HG03064 (cell line): ENCODE measurements around the gene ARMC12.

Experiments used
- ATAC-seq: cut with Tn5 transposase; IDR thresholded peaks from one replicate; pipeline ENCODE4 v1.9.1; 2021; ENCODE audit warnings: low read depth; ENCODE audit not compliant: unreplicated experiment

Gene ARMC12

DNA sequence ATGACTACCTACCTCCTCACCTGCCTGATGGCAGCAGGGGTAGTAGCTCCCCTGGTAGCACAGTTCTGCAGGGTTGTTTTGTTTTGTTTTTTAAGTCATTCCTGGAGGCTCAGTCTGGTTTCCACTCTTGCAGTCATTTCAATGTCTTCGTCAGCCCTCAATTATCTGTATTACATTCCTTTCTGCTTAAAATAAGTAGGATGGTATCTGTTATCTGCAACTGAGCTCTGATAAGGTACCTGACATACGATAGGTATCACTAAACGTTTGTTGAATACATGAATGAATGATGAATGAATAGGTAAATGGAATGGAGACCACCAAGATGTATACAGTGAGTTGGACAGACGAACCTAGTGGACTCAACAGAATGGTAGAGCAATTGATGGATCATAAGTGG is 32.4 kb downstream of the ARMC12 start:
- ATAC-seq = no peak

DNA sequence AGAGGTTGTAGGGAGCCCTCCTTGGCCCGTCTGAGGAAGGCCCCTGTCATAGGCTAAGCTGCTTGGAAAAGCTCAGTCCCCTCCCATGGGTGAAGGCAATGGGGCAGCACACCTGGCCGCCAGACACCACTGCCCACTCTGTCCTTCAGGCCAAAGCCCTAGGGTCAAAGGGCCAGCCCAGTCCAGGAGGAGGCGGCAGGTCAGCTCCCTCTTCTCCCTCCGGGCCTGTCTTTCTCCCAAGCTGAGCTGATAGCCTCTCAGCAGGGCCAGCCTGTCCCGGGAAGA is 34.5 kb downstream of the ARMC12 start:
- no peak for ATAC-seq

DNA sequence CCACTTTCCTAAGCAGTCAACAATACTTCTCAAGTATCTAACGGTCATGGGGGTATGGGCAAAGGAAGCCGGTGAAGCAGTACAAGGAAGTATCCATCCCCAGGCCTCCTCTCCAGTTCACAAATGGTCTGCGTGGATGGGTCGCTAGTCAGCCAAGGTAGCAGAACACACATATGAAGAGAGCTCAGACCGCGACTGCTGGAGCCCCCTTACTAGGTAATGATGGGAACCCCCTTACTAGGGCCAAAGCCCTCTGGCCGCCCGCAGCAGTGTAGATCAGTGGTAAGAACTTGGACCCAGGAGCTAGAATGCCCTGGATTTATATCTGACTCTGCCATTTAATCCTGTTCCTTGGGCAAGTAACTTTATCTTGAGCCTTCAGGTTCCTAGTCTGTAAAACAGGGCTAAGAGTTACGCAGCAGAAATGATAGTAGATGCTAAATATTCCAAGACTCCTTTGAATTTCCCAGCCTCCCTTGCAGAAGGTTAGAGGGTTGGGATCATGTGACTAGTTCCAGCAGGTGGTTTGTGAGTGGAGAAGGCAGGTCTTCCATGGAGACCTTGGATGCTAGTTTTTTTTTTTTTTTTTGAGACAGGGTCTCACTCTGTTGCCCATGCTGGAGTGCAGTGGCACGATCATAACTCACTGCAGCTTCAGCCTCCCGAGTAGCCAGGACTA is 37.4 kb downstream of the ARMC12 start:
- no peak for ATAC-seq

DNA sequence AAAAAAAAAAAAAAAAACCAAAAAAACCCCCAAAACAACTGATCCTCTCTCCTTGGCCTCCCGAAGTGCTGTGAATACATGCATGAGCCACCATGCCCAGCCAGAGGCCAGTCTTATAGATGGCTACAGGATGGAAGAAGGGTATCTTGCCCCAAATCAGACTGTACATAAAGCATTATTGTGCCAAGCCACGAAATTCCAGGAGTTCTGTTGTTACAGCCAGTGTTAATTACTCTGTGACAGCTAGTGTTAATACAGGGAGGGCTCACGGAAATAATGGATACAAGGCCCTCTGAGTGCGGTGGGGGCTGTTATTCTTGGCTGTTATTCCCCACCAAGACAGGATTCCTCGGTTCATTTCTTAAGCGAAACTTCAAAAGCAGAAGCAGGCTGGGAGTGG is 38.2 kb downstream of the ARMC12 start:
- no peak for ATAC-seq

DNA sequence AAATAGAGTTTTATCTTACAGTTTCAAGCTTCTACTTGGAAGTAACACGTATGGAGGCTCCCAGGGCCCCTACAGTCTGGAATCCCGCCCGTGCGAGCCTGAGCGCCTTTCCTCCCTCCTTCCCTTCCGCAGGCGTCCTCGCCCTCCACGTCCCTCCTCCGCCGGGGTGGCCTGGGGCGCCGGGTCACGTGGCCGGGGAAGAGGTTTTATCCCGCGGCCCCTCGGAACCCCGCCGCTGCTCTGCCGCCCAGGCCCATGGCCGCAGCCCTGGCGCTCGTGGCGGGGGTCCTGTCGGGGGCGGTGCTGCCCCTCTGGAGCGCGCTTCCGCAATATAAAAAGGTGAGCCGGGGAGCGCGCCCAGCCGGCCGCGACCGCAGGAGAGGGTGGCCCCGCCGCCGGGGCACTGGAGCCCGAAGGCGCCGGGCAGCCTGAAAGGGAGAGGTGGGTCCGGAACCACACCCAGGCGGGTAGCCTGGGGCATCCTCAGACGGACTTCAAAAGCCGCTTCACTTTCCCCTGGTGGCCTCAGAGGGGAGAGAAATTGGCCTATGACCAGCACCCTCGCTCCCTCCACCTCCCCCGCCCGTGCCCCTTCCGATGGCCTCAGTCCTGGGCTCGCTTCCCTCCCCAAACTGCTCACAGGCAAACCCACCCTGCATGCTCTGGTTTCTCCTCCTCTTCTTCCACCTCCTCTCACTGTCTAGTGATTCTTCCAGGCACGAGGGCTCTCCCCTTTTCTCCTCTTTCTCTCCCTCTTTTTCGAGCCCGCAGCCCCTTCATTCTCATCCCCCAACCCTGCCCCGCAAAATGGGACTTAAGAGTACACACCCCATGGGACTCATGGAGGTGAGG is 39.8 kb downstream of the ARMC12 start, which contains the start of gene CLPSL2:
Gene CLPSL2, plus strand, starts transcription at position 235 of the 852 bp plus-strand sequence. Its CDS starts 21 bp downstream, at position 256.
- ATAC-seq = no peak

DNA sequence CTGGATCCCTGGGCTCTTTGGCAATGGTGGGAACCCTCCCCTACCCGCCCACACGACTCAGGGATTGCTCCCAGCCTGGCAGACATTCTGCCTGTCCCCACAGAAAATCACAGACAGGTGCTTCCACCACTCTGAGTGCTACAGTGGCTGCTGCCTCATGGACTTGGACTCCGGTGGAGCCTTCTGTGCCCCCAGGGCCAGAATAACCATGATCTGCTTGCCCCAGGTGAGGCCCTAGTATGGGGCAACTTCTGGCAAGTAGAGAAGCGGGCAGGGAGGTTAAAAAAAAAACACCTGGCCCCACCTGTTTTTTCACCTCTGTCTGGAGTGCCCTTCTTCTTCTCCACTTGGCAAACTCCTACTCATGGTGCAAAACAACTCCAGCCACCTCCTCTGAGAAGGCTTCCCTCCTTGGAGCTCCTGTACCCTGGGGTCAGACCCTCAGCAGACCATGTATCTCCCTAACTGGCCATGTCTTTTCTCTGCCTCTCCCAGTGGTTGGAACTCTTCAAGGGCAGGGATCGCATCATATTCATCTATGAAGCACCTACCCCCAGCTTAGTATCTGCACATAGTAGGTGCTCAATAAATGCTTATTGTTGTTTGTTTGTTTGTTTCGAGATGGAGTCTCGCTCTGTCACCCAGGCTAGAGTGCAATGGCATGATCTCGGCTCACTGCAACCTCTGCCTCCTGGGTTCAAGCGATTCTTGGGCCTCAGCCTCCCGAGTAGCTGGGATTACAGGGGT is 40.7 kb downstream of the ARMC12 start:
- no peak for ATAC-seq

DNA sequence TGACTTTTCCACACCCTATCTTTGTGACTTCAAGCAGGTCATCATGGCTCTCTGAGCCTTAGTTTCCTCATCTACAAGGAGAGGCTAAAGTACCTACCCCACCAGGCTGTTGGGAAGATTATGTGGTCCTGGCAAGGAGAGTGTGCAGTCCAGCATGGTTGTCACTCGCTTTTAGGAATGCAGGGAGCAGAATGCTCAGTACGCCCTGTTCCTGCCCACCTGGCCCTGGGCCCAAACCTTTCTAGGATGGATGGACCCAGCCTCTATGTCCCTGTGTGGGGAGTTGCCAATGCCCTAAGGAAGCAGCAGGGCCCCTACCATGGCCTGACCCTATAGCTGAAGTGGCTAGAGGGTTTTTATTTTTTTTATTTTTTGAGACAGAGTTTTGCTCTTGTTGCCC is 41.6 kb downstream of the ARMC12 start:
- ATAC-seq = no peak

DNA sequence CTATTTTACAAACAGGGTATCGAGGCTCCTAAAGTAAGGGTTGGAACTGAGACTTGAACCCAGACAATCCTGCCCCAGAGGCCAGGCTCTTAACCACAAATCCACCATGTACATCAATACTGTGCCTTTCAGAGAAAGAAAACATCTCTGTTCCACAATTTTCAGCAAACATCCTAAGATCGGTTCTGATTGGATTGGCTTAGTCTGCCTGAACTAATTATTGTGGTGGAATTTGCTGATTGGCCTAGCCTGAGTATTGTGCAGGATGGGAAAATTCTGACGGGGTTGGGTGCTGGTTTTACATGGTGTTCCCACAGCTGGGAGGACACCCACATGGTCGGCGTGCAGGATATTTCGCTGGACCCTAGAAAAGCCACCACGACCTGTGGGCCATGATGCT is 43.9 kb downstream of the ARMC12 start, which contains the start of gene CLPSL1:
Gene CLPSL1, plus strand, starts transcription at position 301 of the 400 bp plus-strand sequence. Its CDS starts 92 bp downstream, at position 393.
- ATAC-seq = no peak

DNA sequence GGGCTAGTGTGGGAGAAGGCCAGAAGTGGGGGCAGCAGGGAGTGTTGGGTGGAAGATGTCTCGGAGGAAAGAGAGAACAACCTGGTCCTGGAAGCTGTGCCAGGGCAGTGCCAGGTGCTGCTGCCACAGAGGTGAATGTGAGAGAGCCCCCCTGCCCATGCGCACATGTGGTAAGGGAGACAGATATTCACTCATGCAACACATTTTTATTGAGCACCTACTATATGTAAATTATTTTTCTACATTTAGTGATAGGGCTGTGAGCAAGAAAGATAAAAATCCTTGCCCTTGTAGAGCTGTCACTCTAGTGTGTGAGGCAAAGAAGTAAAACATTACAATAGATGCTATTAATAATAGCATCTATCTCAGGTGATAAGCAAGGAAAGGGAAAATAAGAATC is 44.5 kb downstream of the ARMC12 start:
- no peak for ATAC-seq

DNA sequence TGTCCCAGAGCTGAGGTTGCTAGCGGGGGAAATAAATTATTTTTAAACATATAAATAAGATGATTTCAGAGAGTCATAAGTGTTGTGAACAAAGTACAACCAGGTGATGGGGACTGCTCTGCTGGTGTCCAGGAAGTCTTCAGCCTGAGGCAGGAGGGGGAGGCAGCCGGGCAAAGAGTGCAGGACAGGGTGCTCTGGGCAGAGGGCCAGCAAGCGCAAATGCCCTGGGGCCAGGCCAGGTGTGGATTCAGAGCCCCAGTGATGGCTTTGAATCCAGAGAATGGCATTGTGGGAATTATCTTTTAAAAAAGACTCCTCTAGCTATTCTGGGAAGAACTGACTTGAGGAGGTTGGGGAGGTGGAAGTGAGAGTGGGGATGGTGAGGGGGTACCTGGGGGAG is 45.6 kb downstream of the ARMC12 start:
- ATAC-seq = no peak

DNA sequence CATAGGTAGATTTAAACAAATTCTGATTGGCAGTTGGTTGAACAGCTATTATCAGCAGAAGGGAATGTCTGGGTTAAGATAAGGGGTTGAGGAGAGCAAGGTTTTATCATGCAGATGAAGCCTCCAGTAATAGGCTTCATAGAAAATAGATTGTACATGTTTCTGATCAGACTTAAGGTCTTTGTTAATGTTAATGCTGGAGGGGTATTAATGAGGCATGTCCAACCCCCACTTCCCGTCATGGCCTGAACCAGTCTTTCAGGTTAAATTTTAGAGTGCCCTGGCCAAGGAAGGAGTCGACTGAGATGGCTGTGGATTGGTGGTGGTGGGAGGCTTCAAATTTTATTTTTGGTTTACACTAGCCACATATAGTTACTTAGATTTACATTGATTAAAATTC is 47.4 kb downstream of the ARMC12 start:
- no peak for ATAC-seq

DNA sequence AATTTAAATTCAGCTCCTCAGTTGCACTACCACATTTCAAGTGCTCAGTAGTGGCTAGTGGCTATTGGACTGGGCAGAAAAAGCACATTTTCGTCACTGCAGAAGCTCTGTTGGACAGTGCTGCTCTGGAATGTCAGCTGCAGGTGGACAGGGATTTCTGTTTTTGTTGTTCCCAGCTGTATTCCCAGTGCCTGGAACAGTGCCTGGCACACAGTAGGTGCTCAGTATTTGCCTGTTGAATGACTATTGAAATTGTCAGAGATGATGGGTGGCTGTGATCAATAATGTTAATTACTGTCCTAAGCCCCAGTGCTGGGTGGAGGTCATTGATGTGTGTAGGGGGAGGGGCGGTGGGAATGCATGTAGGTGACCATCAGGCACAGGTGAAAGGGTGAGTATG is 49.4 kb downstream of the ARMC12 start:
- ATAC-seq = no peak

DNA sequence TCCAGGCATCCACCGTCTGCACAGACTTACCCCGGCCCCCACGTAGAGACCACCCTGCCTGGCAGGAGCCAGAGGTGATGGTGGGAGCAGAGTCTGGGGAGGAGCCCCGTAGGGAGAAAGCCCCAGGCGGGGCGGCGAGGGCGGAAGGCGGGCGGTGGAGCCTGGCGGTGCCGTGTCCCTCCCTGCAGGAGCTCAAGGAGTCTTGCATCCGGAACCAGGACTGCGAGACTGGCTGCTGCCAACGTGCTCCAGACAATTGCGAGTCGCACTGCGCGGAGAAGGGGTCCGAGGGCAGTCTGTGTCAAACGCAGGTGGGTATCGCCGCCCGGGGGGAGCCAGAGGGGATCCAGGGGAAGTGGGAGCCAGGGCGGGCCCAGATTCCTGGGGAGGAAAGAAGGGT is 50.0 kb downstream of the ARMC12 start:
- no peak for ATAC-seq

DNA sequence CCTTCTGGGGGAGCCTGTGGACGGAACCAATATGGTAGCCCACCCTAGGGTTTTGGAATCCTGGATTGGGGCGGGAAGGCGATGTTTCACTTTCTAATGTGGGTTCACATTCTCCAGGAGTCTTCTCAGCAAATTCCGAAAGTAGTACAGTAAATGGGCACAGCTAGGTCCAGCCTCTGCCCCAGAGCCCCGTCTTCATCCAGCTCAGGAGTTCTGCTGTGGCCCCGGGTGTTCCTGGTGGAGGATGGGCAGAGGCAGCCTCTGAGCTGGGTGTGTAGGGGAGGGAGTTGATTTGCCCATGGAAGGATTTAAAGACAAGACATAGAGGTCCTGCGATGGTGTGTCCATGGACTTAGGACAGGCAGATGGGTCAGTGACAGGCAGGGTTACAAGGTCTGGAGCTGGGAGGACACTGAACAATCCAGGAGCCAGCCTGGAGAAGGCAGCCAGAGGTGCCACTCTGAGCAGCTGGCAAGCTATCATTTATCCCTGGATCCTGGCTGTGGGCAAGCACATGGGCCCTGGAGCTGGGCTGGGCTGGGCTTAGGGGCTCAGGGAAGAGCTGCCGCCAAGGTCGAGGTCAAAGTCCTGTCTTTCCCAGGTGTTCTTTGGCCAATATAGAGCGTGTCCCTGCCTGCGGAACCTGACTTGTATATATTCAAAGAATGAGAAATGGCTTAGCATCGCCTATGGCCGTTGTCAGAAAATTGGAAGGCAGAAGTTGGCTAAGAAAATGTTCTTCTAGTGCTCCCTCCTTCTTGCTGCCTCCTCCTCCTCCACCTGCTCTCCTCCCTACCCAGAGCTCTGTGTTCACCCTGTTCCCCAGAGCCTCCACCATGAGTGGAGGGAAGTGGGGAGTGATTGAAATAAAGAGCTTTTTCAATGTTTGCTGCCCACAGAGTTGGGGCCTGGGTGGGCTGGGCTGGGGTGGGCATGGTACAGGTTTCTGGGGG is 50.7 kb downstream of the ARMC12 start:
- ATAC-seq = no peak

DNA sequence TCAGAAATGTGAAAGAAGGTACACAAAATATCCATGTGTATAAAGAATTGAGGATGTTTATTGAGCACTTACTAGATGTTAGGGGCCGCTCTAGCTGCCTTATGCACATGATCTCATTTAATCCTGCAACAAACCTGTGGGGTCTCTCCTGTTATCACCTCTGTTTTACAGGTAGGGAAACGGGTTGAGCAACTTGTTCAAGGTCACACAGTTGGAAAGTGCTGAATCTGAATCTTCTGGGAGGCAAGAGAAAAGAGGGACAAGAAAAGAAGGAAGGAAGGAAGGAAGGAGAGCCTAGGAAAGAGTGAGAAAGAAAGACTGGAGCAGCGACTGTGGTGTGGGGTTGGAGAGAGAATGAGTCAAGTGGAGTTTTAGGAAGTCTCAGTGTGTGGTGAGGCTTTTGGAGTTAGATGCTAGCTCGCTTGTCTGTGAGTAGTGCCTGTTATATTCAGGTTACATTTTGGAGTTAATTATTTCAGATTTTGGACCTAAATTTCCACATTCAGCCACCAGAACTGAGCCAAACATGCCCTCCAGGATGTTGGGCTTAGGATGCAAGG is 51.7 kb downstream of the ARMC12 start:
- ATAC-seq = no peak

DNA sequence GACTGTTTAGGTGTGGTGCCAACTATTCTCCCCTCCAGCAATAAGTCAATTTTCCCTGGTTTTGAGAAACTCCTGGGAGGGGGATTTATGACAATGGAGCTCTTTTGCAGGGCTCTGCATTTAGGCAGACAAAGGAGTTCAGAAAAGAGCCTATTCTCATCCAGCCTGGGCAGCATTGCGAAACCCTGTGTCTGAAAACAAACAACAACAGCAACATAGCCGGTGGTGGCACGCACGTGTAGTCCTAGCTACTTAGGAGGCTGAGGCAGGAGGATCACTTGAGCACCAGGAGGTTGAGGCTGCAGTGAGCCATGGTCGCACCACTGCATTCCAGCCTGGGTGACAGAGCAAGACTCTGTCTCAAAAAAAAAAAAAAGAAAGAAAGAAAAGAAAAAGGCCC is 53.9 kb downstream of the ARMC12 start:
- ATAC-seq = no peak

DNA sequence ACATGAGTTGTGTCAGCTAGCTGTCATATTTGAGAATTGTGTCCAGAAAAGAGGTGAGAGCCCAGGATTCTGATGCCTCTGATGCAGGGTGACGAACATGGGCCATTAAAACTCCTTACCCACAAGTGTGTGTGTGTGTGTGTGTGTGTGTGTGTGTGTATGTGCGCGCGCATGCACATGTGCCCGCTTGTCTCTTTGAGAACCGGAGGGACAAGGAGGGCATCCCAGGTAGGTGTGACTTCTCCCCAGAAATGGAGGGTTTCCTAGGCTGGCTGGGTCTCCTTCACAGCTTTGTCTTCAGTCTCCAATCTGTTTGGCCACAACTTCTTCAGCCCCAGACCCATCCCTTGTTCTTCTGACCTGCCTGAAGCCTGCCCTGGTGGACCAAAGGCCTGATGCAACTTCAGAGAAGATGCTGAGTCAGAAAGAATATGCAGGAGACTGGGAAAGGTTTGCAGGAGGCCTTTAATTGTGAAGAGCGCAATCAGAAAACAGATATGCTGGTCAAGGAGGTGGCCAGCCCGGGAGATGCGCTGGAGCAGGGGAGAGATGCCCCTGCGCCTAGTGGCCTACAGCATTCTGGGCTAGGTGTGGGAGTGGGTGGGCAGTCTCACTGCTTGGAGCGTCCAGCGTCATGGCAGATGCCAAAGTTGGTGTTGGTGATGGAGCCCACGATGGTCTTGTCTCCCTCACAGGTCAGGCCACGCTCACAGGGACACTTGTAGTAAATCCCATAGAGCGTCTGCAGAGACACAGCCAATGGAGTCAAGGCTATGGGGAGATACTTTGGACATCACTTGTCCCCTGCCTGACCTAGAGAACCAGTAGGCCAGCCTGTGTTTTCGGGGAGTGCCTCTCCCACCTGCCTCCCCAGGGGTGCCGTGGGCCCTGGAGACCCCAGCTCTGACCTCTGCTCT is 58.0 kb downstream of the ARMC12 start:
- ATAC-seq = no peak

DNA sequence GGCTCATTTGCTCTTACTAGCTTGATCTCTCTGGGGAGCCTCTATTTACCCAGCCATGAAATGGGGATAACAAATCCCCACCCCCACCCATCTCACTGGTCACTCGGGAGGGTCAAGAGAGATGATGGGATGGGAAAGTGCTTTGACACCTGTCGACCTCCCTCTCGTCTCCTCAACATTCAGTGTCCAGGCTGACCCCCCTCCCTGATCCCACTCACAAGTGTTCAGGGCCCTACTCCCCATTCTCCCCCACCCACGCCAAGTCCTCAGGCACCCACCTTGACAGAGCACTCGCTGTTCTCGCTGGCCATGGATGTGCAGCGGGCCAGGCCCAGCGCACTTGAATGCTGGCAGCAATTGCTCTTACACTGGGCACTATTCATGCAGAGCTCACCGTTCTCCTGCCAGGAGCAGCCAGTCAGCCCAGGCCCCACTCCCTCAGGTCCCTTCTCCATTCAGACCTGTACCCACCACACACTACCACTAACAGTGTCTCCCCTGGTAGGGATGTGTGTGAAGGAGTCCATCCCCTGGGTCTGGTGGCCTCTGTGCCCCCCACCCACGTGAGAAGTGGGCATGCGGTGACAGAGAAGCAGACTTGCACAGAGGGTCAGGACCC is 58.7 kb downstream of the ARMC12 start:
- no peak for ATAC-seq

DNA sequence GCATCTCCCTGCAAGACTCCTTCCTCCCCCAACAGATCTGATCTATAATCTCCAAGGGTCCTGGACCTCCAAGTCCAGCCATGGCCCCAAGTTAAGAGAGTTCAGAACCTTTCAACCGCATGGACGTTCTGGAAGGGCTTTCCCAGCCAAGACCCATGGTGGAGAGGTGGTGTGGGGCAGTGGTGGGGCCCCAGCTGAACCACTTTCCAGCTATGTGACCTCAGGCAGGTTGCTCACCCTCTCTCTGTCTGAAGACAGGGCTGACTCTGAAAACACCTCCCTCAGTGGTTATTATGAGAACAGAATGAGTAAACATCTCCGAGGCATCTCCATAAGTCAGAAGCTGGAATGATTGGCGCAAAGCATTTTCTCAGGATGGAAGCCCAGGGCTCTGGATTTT is 59.4 kb downstream of the ARMC12 start:
- ATAC-seq = no peak
